Thymus (tissue), 11 donors: ENCODE results near the gene ASZ1. TPM values are rescaled to one million over a fixed set of nuclear protein-coding genes. Genes with fewer than 3 reads are reported as not detected.
"Not testable (repeated sequence)": the region's sequence is repeated elsewhere in the genome, so short reads cannot be mapped to it uniquely, and the experiment has no call there.

Experiments used
- DNase-seq, 9 donors: peaks; one replicate each; pipeline ENCODE4 v3.0.0-alpha.2; 2013; ENCODE audit warnings: low spot score in 9 of 9, low read depth in 6 of 9, missing footprints in 1 of 9
- H3K27ac ChIP-seq, 2 donors: one replicate each; pipeline ENCODE4 v1.5.1; 2013; ENCODE audit warnings: control low read depth in 1 of 2, low read depth in 1 of 2, low read length in 1 of 2, mild to moderate bottlenecking in 1 of 2, moderate library complexity in 1 of 2
- H3K27me3 ChIP-seq, 2 donors: one replicate each; pipeline ENCODE4 v1.5.1; 2013; ENCODE audit warnings: low read length in 1 of 2; ENCODE audit not compliant: control insufficient read depth in 2 of 2, insufficient read depth in 1 of 2
- H3K36me3 ChIP-seq, 2 donors: one replicate each; pipeline ENCODE4 v1.5.1; 2013; ENCODE audit warnings: low read length in 1 of 2, mild to moderate bottlenecking in 1 of 2, moderate library complexity in 1 of 2; ENCODE audit not compliant: control insufficient read depth in 2 of 2, insufficient read depth in 2 of 2
- H3K4me1 ChIP-seq, 2 donors: one replicate each; pipeline ENCODE4 v1.5.1; 2013; ENCODE audit warnings: low read length in 2 of 2; ENCODE audit not compliant: control insufficient read depth in 2 of 2, insufficient read depth in 2 of 2
- H3K4me3 ChIP-seq, 2 donors: one replicate each; pipeline ENCODE4 v1.5.1; 2013; ENCODE audit warnings: low read length in 2 of 2, control low read depth in 1 of 2, mild to moderate bottlenecking in 1 of 2
- H3K9me3 ChIP-seq, 2 donors: one replicate each; pipeline ENCODE4 v1.5.1; 2013; ENCODE audit warnings: low read length in 1 of 2, mild to moderate bottlenecking in 1 of 2; ENCODE audit not compliant: control insufficient read depth in 2 of 2, insufficient read depth in 1 of 2
- WGBS: extraction: QIAGEN DNeasy Blood & Tissue Kit; methylation state at CpG from one replicate; pipeline ENCODE4 v1.1.7; 2013; 5-methylcytosine and 5-hydroxymethylcytosine counted together
- polyA plus RNA-seq: library from polyadenylated mRNA; stranded (reverse); fragments of 200-250 nt; gene quantifications from one replicate; pipeline ENCODE4 v1.2.3, GENCODE V29; 2013
- total RNA-seq: library from RNA; stranded (reverse); fragments of 120-200 nt; gene quantifications from one replicate; pipeline ENCODE4 v1.2.4, GENCODE V29; 2013
- donor health status: healthy.

Gene ASZ1
- total and polyA plus RNA-seq, 2 donors, result 0.09 TPM; not detected in 1

GRCh38 chr7:117446220-117446815 is 19.0 kb upstream of the ASZ1 start:
- DNase-seq, result no peak
- no peaks in the 10 kb centered on the region for H3K9me3 ChIP-seq
- H3K27ac ChIP-seq, result no peak overlapping the region
- no peak overlapping the region for H3K4me3 ChIP-seq
- H3K36me3 ChIP-seq, result no peaks in the 10 kb centered on the region
- no peaks in the 10 kb centered on the region for H3K4me1 ChIP-seq
- 76% methylated on average over 4 of the region's 4 CpGs for WGBS
- H3K27me3 ChIP-seq, result no peaks in the 10 kb centered on the region

DNA sequence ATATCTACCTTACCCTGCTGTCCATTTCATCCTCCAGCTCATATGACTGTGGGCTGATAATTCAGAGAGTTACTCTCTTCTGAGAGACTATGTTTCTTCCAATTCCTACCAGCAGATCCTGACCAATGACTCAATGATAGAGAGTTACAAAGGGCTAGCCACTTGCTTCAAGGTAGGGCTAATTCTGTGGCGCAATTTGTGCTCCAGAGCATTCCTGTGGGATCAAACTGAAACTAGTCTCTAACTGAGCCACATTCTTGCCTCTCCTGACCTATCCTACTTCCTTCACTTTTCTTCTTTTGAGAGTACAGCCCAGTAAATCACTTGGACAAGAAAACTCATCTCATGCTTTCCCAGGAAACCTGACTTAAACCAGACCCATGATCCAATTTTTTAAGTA is 17.9 kb upstream of the ASZ1 start:
- WGBS, result 95% methylated on average over 1 of the region's 1 CpG
- no peaks in the 10 kb centered on the region for H3K9me3 ChIP-seq
- H3K27me3 ChIP-seq, result no peaks in the 10 kb centered on the region
- no peak overlapping the region for H3K4me3 ChIP-seq
- no peaks in the 10 kb centered on the region for H3K4me1 ChIP-seq
- H3K27ac ChIP-seq, result no peak overlapping the region
- H3K36me3 ChIP-seq, result no peaks in the 10 kb centered on the region
- DNase-seq, result no peak

DNA sequence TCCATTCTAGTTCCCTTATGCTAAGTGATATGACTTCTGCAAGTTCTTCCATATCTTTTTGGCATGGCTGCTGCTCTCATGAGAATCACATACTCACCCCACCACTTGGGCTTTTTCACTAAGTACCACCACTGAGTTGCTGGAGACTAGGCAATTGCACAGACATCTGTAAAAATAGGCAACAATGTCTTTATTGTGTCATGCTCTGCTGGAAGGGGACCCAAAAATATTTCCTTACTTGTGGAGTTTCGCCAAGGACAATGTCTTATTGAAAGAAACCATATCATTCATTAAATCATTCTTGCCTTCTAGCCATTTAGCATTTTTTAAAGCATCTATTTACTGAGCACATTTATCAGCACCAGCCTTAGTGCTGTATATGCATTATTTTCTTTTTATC is 17.4 kb upstream of the ASZ1 start:
- Histone ChIP-seq H3K4me1 (no peaks in the 10 kb centered on the region), H3K27me3 (no peaks in the 10 kb centered on the region), H3K27ac (no peak overlapping the region), H3K9me3 (no peaks in the 10 kb centered on the region), H3K4me3 (no peak overlapping the region), H3K36me3 (no peaks in the 10 kb centered on the region)
- 76% methylated on average over 1 of the region's 1 CpG for WGBS
- DNase-seq, result no peak

GRCh38 chr7:117435475-117436043 is 8.3 kb upstream of the ASZ1 start:
- no peak overlapping the region for H3K27ac ChIP-seq
- H3K4me1 ChIP-seq, result no peaks in the 10 kb centered on the region
- H3K27me3 ChIP-seq, result no peaks in the 10 kb centered on the region
- H3K36me3 ChIP-seq, result no peaks in the 10 kb centered on the region
- no peak overlapping the region for H3K4me3 ChIP-seq
- DNase-seq, result no peak
- no peaks in the 10 kb centered on the region for H3K9me3 ChIP-seq
- WGBS, result 62% methylated on average over 2 of the region's 2 CpGs

- no peaks in the 10 kb centered on the region for H3K4me1 ChIP-seq
- no peak overlapping the region for H3K27ac ChIP-seq
- H3K9me3 ChIP-seq, result no peaks in the 10 kb centered on the region
- 93% methylated on average over 3 of the region's 3 CpGs for WGBS
- peaks cover 0 to 3% of the 10 kb centered on the region in 2 donors for H3K27me3 ChIP-seq
- no peaks in the 10 kb centered on the region for H3K36me3 ChIP-seq
- H3K4me3 ChIP-seq, result no peak overlapping the region
- DNase-seq, result no peak
Measured at GRCh38 chr7:117424090-117424829, 3.0 kb downstream of the ASZ1 start.

DNA sequence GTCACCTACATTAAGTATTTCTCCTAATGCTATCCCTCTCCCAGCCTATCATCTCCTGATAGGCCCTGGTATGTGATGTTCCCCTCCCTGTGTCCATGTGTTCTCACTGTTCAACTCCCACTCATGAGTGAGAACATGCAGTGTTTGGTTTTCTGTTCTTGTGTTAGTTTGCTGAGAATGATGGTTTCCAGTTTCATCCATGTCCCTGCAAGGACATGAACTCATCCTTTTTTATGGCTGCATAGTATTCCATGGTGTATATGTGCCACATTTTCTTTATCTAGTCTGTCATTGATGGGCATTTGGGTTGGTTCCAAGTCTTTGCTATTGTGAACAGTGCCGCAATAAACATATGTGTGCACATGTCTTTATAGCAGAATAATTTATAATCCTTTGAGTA is 12.7 kb downstream of the ASZ1 start:
- not testable (repeated sequence) for H3K27me3 ChIP-seq, H3K36me3 ChIP-seq, H3K27ac ChIP-seq, H3K4me3 ChIP-seq, H3K4me1 ChIP-seq, H3K9me3 ChIP-seq, DNase-seq
- WGBS, result 95% methylated on average over 1 of the region's 1 CpG

DNA sequence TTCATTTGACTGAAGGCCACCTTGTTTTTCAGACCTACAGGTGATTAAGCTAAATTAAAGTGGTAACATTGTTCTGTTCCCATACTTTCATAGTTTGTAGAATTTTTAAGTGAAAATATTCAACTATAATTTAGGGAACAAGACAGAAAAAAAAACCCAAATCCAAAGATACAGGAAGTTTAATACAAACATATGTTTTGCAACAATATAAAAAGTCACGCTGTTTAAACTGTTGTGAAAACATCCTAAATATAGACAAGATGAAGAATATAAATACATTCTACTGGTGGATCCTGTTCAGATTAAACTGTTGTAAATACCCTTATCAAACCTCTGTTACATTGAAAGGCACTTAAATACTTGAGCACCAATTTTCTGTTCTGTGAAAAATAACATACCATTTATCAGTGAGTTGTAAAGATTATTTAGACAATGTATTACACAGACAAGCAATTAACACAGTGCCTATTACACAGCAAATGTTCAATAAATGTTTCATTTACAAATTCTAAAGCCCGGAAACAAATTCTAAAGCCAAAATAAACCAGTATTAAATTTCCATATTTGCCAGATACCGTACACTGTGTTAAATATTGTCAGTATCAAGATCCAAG is 14.2 kb downstream of the ASZ1 start:
- WGBS, result 89% methylated on average over 3 of the region's 3 CpGs

DNA sequence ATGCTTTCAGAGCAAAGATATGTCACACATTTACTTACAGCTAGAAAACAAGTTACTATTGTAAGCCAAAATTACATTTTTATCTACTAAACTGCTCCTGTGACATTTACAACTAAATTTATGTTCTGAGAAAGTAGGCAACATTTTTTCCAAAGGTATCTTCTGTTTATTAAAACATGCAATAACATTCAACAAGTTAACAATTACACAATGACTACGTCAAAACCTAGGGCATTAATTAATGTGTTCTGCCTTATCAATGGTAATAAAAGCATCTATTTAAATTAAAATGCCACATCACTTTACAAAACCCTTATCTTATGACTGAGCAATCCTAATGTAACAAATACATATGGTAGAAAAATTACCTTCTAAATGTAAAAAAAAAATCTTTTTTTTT is 14.9 kb downstream of the ASZ1 start:
- no peaks in the 10 kb centered on the region for H3K36me3 ChIP-seq
- H3K4me1 ChIP-seq, result no peaks in the 10 kb centered on the region
- no peaks in the 10 kb centered on the region for H3K27me3 ChIP-seq
- 93% methylated on average over 1 of the region's 1 CpG for WGBS
- H3K9me3 ChIP-seq, result no peaks in the 10 kb centered on the region
- DNase-seq, result no peak
- H3K27ac ChIP-seq, result no peak overlapping the region
- H3K4me3 ChIP-seq, result no peak overlapping the region

More for the DNA sequence above, 14.2 kb downstream of the ASZ1 start:
- Histone ChIP-seq H3K36me3 (no peaks in the 10 kb centered on the region), H3K9me3 (no peaks in the 10 kb centered on the region), H3K27me3 (no peaks in the 10 kb centered on the region), H3K4me3 (no peak overlapping the region), H3K4me1 (no peaks in the 10 kb centered on the region), H3K27ac (no peak overlapping the region)
- DNase-seq, result no peak

GRCh38 chr7:117411539-117411938 is 15.8 kb downstream of the ASZ1 start:
- Histone ChIP-seq H3K27ac (no peak overlapping the region), H3K27me3 (no peaks in the 10 kb centered on the region), H3K36me3 (no peaks in the 10 kb centered on the region), H3K4me1 (no peaks in the 10 kb centered on the region), H3K4me3 (no peak overlapping the region), H3K9me3 (no peaks in the 10 kb centered on the region)
- WGBS, result 97% methylated on average over 3 of the region's 3 CpGs
- DNase-seq, result no peak
